LNCaP clone FGC (cell line): ENCODE data around the gene DCLK1.
"Not testable (repeated sequence)": the region's sequence is repeated elsewhere in the genome, so short reads cannot be mapped to it uniquely, and the experiment has no call there.

Experiments
- DNase-seq: peaks from one replicate; pipeline ENCODE4 v3.0.0-alpha.2; 2011; ENCODE audit warnings: low read depth
- H3K4me3 ChIP-seq: 2 replicates; pipeline ENCODE4 v1.5.1; 2011; ENCODE audit warnings: mild to moderate bottlenecking, low read depth, low read length, control low read depth
- CTCF ChIP-seq: IDR thresholded peaks from 2 replicates; pipeline ENCODE4 v1.5.1; 2012; ENCODE audit warnings: mild to moderate bottlenecking; ENCODE audit not compliant: control insufficient read depth, insufficient read depth; ENCODE audit errors: extremely low read depth

The DCLK1 gene

GRCh38 chr13:35984776-35985453, 146.3 kb downstream of the DCLK1 start:
- TF ChIP-seq CTCF = no peak
- DNase-seq = no peak
- no peak overlapping the region for H3K4me3 ChIP-seq

GRCh38 chr13:35984287-35984686, 146.9 kb downstream of the DCLK1 start:
- no peak for DNase-seq
- H3K4me3 ChIP-seq = no peak overlapping the region
- TF ChIP-seq CTCF = no peak

GRCh38 chr13:35983703-35984102, 147.5 kb downstream of the DCLK1 start:
- H3K4me3 ChIP-seq, DNase-seq: not testable (repeated sequence)

GRCh38 chr13:35983206-35983605, 148.0 kb downstream of the DCLK1 start:
- TF ChIP-seq CTCF = no peak
- no peak for DNase-seq
- no peak overlapping the region for H3K4me3 ChIP-seq

- no peak for DNase-seq
- no peak for TF ChIP-seq CTCF
- no peak overlapping the region for H3K4me3 ChIP-seq
Measured at GRCh38 chr13:35979361-35979951, 151.7 kb downstream of the DCLK1 start.

GRCh38 chr13:35978607-35979316, 152.4 kb downstream of the DCLK1 start:
- no peak for DNase-seq
- peak; percentile 62 for TF ChIP-seq CTCF
- H3K4me3 ChIP-seq = no peak overlapping the region

- H3K4me3 ChIP-seq = no peak overlapping the region
- no peak for DNase-seq
- TF ChIP-seq CTCF = no peak
Measured at GRCh38 chr13:35977060-35977459, 154.1 kb downstream of the DCLK1 start.
